ENCODE results near the gene SPP1.

DNA sequence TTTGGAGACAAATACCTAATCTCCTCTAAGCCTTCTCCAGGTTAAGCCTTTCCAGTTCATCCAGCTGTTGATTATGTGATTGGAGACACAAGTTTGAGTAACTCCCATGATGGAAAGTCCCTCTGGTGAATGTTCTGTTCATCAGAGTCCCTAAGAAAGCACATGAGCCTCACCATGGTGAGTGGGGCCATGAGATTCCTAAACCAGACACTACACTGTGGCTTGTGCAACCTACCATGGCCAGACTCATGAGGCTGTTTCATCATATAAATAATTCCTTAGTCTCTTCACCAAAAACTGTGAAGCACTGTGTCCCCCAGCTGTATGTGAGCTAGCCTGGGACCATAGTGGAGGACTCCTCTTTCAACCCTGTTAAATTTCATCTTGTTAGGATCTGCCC is 46.3 kb downstream of the SPP1 start:
- TF ChIP-seq, protein P1, sequence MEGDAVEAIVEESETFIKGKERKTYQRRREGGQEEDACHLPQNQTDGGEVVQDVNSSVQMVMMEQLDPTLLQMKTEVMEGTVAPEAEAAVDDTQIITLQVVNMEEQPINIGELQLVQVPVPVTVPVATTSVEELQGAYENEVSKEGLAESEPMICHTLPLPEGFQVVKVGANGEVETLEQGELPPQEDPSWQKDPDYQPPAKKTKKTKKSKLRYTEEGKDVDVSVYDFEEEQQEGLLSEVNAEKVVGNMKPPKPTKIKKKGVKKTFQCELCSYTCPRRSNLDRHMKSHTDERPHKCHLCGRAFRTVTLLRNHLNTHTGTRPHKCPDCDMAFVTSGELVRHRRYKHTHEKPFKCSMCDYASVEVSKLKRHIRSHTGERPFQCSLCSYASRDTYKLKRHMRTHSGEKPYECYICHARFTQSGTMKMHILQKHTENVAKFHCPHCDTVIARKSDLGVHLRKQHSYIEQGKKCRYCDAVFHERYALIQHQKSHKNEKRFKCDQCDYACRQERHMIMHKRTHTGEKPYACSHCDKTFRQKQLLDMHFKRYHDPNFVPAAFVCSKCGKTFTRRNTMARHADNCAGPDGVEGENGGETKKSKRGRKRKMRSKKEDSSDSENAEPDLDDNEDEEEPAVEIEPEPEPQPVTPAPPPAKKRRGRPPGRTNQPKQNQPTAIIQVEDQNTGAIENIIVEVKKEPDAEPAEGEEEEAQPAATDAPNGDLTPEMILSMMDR (IDR thresholded peaks at IDR 0.05 in 2 of 3, conservative IDR thresholded peaks at IDR 0.05 in 1 of 3; ENCODE audit: insufficient read depth in 2 of 3, low read depth in 1 of 3, low read length in 3 of 3) = no peak
- no peak for TF ChIP-seq JUN (IDR thresholded peaks at IDR 0.05; ENCODE audit: borderline replicate concordance, low read depth, low read length)
- TF ChIP-seq JUN (CRISPR knock-in tag; IDR thresholded peaks at IDR 0.05; ENCODE audit: borderline replicate concordance) = no peak
- TF ChIP-seq ZNF263 (CRISPR knock-in tag; IDR thresholded peaks at IDR 0.05; ENCODE audit: borderline replicate concordance) = no peak
- TF ChIP-seq PRMT5 (CRISPR knock-in tag; IDR thresholded peaks at IDR 0.05) = no peak

Data from K562 (cell line).